OCI-LY1 (cell line): Measurements from ENCODE around the gene DCP1B.

Experiments used
- H2AFZ ChIP-seq: fragments of 200-600 bp; sonication (generic), shearing (Covaris generic); 2 replicates; pipeline ENCODE4 v1.6.0; 2014; ENCODE audit warnings: antibody characterized with exemption, mild to moderate bottlenecking, low read length
- H3F3A ChIP-seq: fragments of 200-600 bp; sonication (generic), shearing (Covaris generic); 2 replicates; pipeline ENCODE4 v1.6.0; 2014; ENCODE audit warnings: mild to moderate bottlenecking, antibody characterized with exemption, low read length, moderate library complexity; ENCODE audit not compliant: insufficient read depth
- H3K27ac ChIP-seq: fragments of 200-600 bp; sonication (generic); 2 replicates; pipeline ENCODE4 v1.5.1; 2014; ENCODE audit warnings: low read length, mixed run types, mild to moderate bottlenecking, low read depth; ENCODE audit not compliant: poor library complexity, severe bottlenecking
- H3K27me3 ChIP-seq: fragments of 200-600 bp; sonication (generic); 2 replicates; pipeline ENCODE4 v1.6.0; 2014; ENCODE audit warnings: antibody characterized with exemption, mild to moderate bottlenecking, low read length, moderate library complexity; ENCODE audit not compliant: insufficient read depth
- H3K36me3 ChIP-seq: fragments of 200-600 bp; sonication (generic); 2 replicates; pipeline ENCODE4 v1.6.1; 2014; ENCODE audit warnings: mild to moderate bottlenecking, antibody characterized with exemption, low read length, moderate library complexity, mixed read lengths; ENCODE audit not compliant: insufficient read depth
- H3K4me1 ChIP-seq: fragments of 200-600 bp; sonication (generic); 2 replicates; pipeline ENCODE4 v1.5.1; 2014; ENCODE audit warnings: mild to moderate bottlenecking, low read length, moderate library complexity; ENCODE audit not compliant: insufficient read depth, severe bottlenecking
- H3K4me2 ChIP-seq: fragments of 200-600 bp; sonication (generic), shearing (Covaris generic); 2 replicates; pipeline ENCODE4 v1.6.1; 2014; ENCODE audit warnings: low read length
- H3K4me3 ChIP-seq: fragments of 200-600 bp; sonication (generic); 2 replicates; pipeline ENCODE4 v1.5.1; 2014; ENCODE audit warnings: low read length, low read depth, mild to moderate bottlenecking, mixed read lengths; ENCODE audit not compliant: poor library complexity, severe bottlenecking
- H3K79me2 ChIP-seq: fragments of 200-600 bp; shearing (Covaris generic); 2 replicates; pipeline ENCODE4 v1.6.1; 2016; ENCODE audit warnings: mixed run types, low read length, mixed read lengths; ENCODE audit not compliant: insufficient read depth
- H3K9ac ChIP-seq: fragments of 200-600 bp; sonication (generic), shearing (Covaris generic); 2 replicates; pipeline ENCODE4 v1.6.1; 2014; ENCODE audit warnings: mild to moderate bottlenecking, low read length, mixed read lengths
- H3K9me2 ChIP-seq: fragments of 200-600 bp; sonication (generic), shearing (Covaris generic); 2 replicates; pipeline ENCODE4 v1.6.1; 2014; ENCODE audit warnings: low read depth, mild to moderate bottlenecking, low read length, mixed read lengths
- H3K9me3 ChIP-seq: fragments of 200-600 bp; shearing (Covaris generic); 2 replicates; pipeline ENCODE4 v1.6.1; 2014; ENCODE audit warnings: low read length, mixed read lengths
- H4K20me1 ChIP-seq: fragments of 200-600 bp; sonication (generic), shearing (Covaris generic); 2 replicates; pipeline ENCODE4 v1.6.0; 2016; ENCODE audit warnings: mild to moderate bottlenecking, low read length; ENCODE audit not compliant: insufficient read depth
- EZH2 ChIP-seq: fragments of 200-600 bp; sonication (generic), shearing (Covaris generic); IDR thresholded peaks from 2 replicates; pipeline ENCODE4 v1.8.0; 2017; ENCODE audit warnings: borderline replicate concordance, mixed run types, mild to moderate bottlenecking, antibody characterized with exemption, low read length, moderate library complexity, mixed read lengths
- TF ChIP-seq, protein P1 (sequence below): fragments of 200-600 bp; sonication (generic), shearing (Covaris generic); IDR thresholded peaks from 2 replicates; pipeline ENCODE4 v1.5.1; 2017; ENCODE audit warnings: mild to moderate bottlenecking, antibody characterized with exemption, low read length, moderate library complexity, mixed read lengths

The DCP1B gene

DNA sequence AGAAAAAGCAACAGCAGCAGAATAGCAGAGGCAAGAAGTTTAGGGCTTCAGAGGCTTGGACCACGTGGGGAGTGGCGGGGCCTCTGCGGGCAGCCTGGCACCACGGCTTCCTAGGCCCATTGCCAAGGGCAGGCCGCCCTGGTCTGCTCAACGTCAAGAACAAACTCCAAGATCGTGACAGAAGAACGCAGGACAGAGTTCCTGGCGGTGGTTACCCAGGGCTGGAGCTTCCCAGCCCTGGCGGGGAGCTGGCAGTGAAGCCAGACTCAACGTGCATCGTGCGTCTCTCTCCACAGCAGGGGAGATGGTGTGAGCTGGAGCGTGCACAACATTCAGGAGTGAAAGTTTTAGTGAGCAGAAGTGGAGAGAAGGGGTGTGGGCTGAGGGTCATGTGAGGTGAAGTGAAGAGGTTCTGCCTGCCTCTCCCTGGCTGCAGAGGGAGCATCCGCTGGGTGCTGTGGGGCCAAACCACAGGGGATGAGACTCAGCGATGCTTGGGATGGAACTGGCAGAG lies 71.9 kb downstream of the DCP1B start:
- H3K36me3 ChIP-seq, result no peaks in the 10 kb centered on the region
- H4K20me1 ChIP-seq, result no peaks in the 10 kb centered on the region
- H3K4me1 ChIP-seq, result peaks cover 8% of the 10 kb centered on the region
- no peaks in the 10 kb centered on the region for H3K9me3 ChIP-seq
- H3K4me2 ChIP-seq, result no peak overlapping the region
- no peak overlapping the region for H3K4me3 ChIP-seq
- no peak overlapping the region for H3K9ac ChIP-seq
- no peaks in the 10 kb centered on the region for H3K27me3 ChIP-seq
- no peaks in the 10 kb centered on the region for H3F3A ChIP-seq
- no peaks in the 10 kb centered on the region for H3K79me2 ChIP-seq
- TF ChIP-seq EZH2, result no peak
- TF ChIP-seq, protein P1, sequence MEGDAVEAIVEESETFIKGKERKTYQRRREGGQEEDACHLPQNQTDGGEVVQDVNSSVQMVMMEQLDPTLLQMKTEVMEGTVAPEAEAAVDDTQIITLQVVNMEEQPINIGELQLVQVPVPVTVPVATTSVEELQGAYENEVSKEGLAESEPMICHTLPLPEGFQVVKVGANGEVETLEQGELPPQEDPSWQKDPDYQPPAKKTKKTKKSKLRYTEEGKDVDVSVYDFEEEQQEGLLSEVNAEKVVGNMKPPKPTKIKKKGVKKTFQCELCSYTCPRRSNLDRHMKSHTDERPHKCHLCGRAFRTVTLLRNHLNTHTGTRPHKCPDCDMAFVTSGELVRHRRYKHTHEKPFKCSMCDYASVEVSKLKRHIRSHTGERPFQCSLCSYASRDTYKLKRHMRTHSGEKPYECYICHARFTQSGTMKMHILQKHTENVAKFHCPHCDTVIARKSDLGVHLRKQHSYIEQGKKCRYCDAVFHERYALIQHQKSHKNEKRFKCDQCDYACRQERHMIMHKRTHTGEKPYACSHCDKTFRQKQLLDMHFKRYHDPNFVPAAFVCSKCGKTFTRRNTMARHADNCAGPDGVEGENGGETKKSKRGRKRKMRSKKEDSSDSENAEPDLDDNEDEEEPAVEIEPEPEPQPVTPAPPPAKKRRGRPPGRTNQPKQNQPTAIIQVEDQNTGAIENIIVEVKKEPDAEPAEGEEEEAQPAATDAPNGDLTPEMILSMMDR, result no peak
- H3K27ac ChIP-seq, result no peak overlapping the region
- no peaks in the 10 kb centered on the region for H3K9me2 ChIP-seq
- H2AFZ ChIP-seq, result no peak overlapping the region

- H3K79me2 ChIP-seq, result no peaks in the 10 kb centered on the region
- no peak overlapping the region for H3K4me2 ChIP-seq
- no peak overlapping the region for H2AFZ ChIP-seq
- no peaks in the 10 kb centered on the region; the same call in 1 of the 2 replicates for H3K27me3 ChIP-seq
- no peak overlapping the region for H3K9ac ChIP-seq
- no peaks in the 10 kb centered on the region for H3K9me3 ChIP-seq
- no peaks in the 10 kb centered on the region for H3F3A ChIP-seq
- no peak overlapping the region for H3K4me3 ChIP-seq
- no peaks in the 10 kb centered on the region for H4K20me1 ChIP-seq
- H3K4me1 ChIP-seq, result peaks cover 8% of the 10 kb centered on the region
- no peaks in the 10 kb centered on the region for H3K9me2 ChIP-seq
- no peak for TF ChIP-seq EZH2
- TF ChIP-seq, protein P1, result no peak
- H3K27ac ChIP-seq, result no peak overlapping the region
- no peaks in the 10 kb centered on the region for H3K36me3 ChIP-seq
These were observed 72.6 kb downstream of the DCP1B start for GRCh38 chr12:1931642-1932041.

DNA sequence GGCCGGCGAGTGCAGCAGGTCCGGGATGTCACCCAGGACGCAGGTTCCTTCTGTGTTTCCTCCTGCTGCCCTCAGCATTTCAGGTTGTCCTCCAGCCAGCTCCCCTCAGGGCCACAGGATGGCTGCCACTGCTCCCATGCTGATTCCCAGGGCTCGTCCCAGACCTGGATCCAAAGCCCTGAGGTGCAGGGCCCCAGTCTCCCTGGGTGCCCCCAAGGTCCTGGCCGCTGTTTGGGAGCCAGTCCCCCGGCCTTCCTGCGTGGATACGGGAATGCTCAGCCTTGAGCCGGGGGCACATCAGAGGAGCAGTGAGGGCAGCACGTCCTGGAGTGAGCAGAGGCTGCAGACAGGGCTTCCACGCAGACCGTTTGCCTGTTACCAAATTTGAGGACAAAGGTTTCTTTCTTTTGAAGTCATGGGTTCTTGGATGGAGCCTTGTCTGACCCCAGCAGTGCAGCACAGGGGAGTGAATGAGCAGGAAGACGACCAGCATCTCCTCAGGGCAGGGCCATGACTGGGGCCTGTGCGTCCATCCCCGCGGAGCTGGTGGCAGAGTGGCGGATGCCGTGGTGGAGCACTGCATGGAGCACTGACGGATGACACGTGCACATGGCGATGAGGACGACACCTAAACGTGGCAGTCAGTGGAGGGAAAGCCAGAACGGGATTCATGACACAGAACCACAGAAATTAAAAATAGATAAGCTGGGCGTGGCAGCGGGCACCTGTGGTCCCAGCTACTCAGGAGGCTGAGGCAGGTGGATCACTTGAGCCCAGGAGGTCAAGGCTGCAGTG lies 73.3 kb downstream of the DCP1B start:
- Histone ChIP-seq H3K27me3 (no peaks in the 10 kb centered on the region; the same call in 1 of the 2 replicates), H3K4me3 (no peak overlapping the region), H3K9me2 (no peaks in the 10 kb centered on the region), H3F3A (no peaks in the 10 kb centered on the region), H3K27ac (no peak overlapping the region), H3K79me2 (no peaks in the 10 kb centered on the region), H3K9me3 (no peaks in the 10 kb centered on the region), H3K36me3 (no peaks in the 10 kb centered on the region), H3K4me1 (peaks cover 8% of the 10 kb centered on the region), H4K20me1 (no peaks in the 10 kb centered on the region), H3K9ac (no peak overlapping the region), H3K4me2 (no peak overlapping the region), H2AFZ (no peak overlapping the region)
- no peak for TF ChIP-seq EZH2
- TF ChIP-seq, protein P1, result no peak
